Aorta (tissue), 5 donors: ENCODE results near the gene SNAP91. TPM values are rescaled to one million over a fixed set of nuclear protein-coding genes. Genes with fewer than 3 reads are reported as not detected.
A peak's percentile ranks its signal among the peaks of the same experiment; 100 is the strongest.
"Not testable (repeated sequence)": the region's sequence is repeated elsewhere in the genome, so short reads cannot be mapped to it uniquely, and the experiment has no call there.

ENCODE experiments used
- ATAC-seq: fragments of 200-7000 bp; cut with Tn5 transposase; one replicate; pipeline ENCODE4 v1.9.1; 2022; ENCODE audit warnings: moderate library complexity; ENCODE audit not compliant: low FRiP score
- DNase-seq, 2 donors: peaks; one replicate each; pipeline ENCODE4 v3.0.0-alpha.2; 2020
- H3K27ac ChIP-seq, 2 donors: one replicate each; pipeline ENCODE4 v1.5.1; 2013; ENCODE audit warnings: low read length in 2 of 2, mild to moderate bottlenecking in 2 of 2, moderate library complexity in 2 of 2, control low read depth in 1 of 2, inconsistent platforms in 1 of 2, low read depth in 1 of 2
- H3K27me3 ChIP-seq, 2 donors: one replicate each; pipeline ENCODE4 v1.6.1; 2013; ENCODE audit warnings: control low read depth in 1 of 2, low read length in 1 of 2, mild to moderate bottlenecking in 1 of 2, moderate library complexity in 1 of 2; ENCODE audit not compliant: insufficient read depth in 2 of 2, control insufficient read depth in 1 of 2
- H3K36me3 ChIP-seq, 2 donors: one replicate each; pipeline ENCODE4 v1.6.1; 2013; ENCODE audit warnings: control low read depth in 1 of 2, low read length in 1 of 2, mild to moderate bottlenecking in 1 of 2; ENCODE audit not compliant: insufficient read depth in 2 of 2, control insufficient read depth in 1 of 2
- H3K4me1 ChIP-seq, 2 donors: one replicate each; pipeline ENCODE4 v1.6.1; 2013; ENCODE audit warnings: low read length in 2 of 2, control low read depth in 1 of 2, mild to moderate bottlenecking in 1 of 2, moderate library complexity in 1 of 2; ENCODE audit not compliant: insufficient read depth in 2 of 2, control insufficient read depth in 1 of 2
- H3K4me3 ChIP-seq, 2 donors: one replicate each; pipeline ENCODE4 v1.5.1; 2013; ENCODE audit warnings: low read length in 2 of 2, control low read depth in 1 of 2, mild to moderate bottlenecking in 1 of 2
- H3K9me3 ChIP-seq: one replicate; pipeline ENCODE4 v1.6.1; 2013; ENCODE audit warnings: mild to moderate bottlenecking, low read length; ENCODE audit not compliant: control insufficient read depth
- WGBS, 2 donors: extraction: QIAGEN DNeasy Blood & Tissue Kit; methylation state at CpG; one replicate each; pipeline ENCODE4 v1.1.7; 2013; 5-methylcytosine and 5-hydroxymethylcytosine counted together
- intact Hi-C, 2 donors: fragments of 100-400 bp; cut with DNase I; formaldehyde crosslinking; loops; one replicate each; pipeline versions ENCODE4 v1.14.2 to v1.15.0; 2022
- polyA plus RNA-seq, 2 donors: library from polyadenylated mRNA; stranded (reverse); fragments of 200-250 nt; gene quantifications; one replicate each; pipeline ENCODE4 v1.2.3, GENCODE V29; 2013
- total RNA-seq, 2 donors: library from RNA; stranded (reverse); fragmentation: NEBNext Ultra II Directional; extraction: Animal tissue kit (Norgen Biotek cat#: 25700); gene quantifications; one replicate each; pipeline ENCODE4 v1.2.1, GENCODE V29; 2021
- donor health status: healthy with polysubstance abuse.
- donor health status: Bipolar disorder and iron deficiency.
- donor health status: DM: no; HTN: no; CAD: no.
- donor health status: DM: no; HTN: no; CAD: no.
- donor health status: DM: yes; HTN: yes; CAD: no.

SNAP91 gene
- total and polyA plus RNA-seq, 4 donors: 0.25 to 4.3 (median 1.3) TPM

DNA sequence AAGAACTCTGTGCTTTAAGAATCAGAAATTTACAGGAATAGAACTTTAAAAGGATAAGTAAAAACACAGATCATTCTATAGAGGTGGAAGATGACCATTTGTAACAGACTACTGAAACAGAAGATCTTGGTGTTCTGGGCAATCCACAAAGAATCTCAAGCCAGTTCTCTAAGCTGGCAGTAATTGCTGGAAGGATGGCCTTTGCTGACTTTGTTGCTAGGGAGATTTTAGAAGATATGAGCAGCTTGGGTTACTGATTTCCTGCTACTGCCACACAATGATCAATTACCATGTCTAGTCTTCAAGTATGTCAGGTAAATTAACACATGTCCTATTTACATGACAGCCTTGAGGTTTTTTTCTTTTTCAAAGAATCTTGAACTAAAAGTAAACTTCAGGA, 31.1 kb downstream of the SNAP91 start:
- Histone ChIP-seq H3K27me3 (no peaks in the 10 kb centered on the region), H3K36me3 (no peaks in the 10 kb centered on the region), H3K4me1 (no peaks in the 10 kb centered on the region), H3K9me3 (no peaks in the 10 kb centered on the region), H3K4me3 (no peak overlapping the region), H3K27ac (no peak overlapping the region)
- no peak for DNase-seq
- intact Hi-C loops: no loop called here
- no peak for ATAC-seq

DNA sequence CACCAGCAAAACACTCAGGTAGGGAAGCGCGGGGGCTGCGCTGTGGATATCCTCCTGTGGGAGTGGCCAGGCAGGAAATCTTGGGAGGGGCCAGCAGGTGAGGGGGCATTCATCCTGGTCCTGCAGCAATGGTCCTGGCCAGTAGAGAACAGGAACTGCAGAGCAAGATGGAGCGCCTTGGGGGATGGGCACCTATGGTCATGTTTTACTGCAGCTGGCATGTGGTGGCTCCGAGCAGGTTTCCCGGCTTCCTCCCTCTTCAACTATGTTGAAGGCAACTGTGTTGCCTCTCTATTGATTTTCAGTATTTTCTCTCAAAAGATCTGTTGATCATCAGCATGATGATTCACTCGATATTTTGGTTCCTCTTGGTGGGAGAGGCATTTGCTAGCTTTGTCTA, 70.9 kb downstream of the SNAP91 start:
- no peaks in the 10 kb centered on the region for H3K4me1 ChIP-seq
- WGBS, 2 donors: 92 to 96% methylated on average over 7 of the region's 7 CpGs
- no peak for DNase-seq
- intact Hi-C loops: no loop called here
- H3K4me3 ChIP-seq: no peak overlapping the region
- H3K9me3 ChIP-seq: peaks cover 2% of the 10 kb centered on the region
- no peaks in the 10 kb centered on the region for H3K36me3 ChIP-seq
- H3K27me3 ChIP-seq: no peaks in the 10 kb centered on the region
- no peak overlapping the region for H3K27ac ChIP-seq
- ATAC-seq: no peak

DNA sequence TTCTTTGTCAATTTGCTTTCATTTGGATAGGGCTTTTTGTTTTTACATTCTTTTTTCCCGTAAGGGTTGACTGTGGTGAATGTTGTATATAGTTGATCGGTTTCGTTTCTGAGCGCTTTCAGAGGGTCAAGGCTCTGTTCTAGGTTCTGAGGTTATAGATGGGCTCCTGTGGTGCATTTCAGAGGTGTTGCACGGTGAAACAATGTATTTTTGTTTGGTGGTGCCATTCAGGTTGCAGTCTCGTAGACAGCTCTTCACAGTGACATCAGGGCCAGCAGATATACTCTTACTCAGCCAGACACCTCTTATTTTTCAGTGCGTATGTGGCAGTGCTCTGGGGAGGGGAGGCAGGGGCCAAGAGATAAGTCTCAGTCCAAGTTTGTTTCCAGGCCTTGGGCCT, 72.1 kb downstream of the SNAP91 start:
- no peaks in the 10 kb centered on the region for H3K4me1 ChIP-seq
- ATAC-seq (no peak), DNase-seq (no peak)
- no peaks in the 10 kb centered on the region for H3K27me3 ChIP-seq
- WGBS, 2 donors: 87 to 91% methylated on average over 7 of the region's 7 CpGs
- no peaks in the 10 kb centered on the region for H3K36me3 ChIP-seq
- intact Hi-C loops: no loop called here
- no peak overlapping the region for H3K4me3 ChIP-seq
- H3K9me3 ChIP-seq: peaks cover 2% of the 10 kb centered on the region
- H3K27ac ChIP-seq: no peak overlapping the region

DNA sequence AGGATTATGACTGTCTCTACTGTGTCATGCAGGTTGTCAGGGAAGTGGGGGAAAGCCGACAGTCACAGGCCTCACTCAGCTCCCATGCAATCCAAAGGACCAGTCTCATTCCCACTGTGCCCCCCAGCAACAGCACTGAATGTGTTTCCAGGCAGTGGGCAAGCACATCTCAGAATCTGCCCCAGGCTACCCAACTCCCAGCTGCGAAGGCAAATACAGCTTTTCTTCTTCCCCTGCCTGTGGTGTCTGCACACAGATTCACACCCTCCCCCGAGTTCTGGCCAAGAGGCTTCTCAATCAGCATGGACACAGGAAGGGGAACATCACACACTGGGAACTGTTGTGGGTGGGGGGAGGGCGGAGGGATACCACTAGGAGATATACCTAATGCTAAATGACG, 75.3 kb downstream of the SNAP91 start:
- H3K9me3 ChIP-seq: peaks cover 2% of the 10 kb centered on the region
- H3K4me1 ChIP-seq: no peaks in the 10 kb centered on the region
- H3K36me3 ChIP-seq: no peaks in the 10 kb centered on the region
- H3K27me3 ChIP-seq: no peaks in the 10 kb centered on the region
- no peak overlapping the region for H3K4me3 ChIP-seq
- H3K27ac ChIP-seq: no peak overlapping the region
- 73% methylated on average over 5 of the region's 5 CpGs for WGBS, 2 donors
- DNase-seq: no peak
- intact Hi-C loops: no loop called here
- ATAC-seq: peak; percentile 41

DNA sequence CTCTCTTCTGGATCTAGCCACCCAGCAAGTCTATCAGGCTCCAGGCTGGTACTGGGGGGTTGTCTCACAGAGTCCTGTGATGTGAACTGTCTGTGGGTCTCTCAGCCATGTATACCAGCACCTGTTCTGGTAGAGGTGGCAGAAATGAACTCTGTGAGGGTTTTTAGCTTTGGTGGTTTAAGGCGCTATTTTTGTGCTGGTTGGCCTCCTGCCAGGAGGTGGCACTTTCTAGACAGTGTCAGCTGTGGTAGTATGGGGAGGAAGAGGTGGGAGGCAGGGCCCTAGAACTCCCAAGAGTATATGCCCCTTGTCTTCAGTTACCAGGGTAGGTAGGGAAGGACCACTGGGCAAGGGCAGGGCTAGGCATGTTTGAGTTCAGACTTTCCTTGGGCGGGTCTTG, 75.8 kb downstream of the SNAP91 start:
- Histone ChIP-seq H3K4me1 (no peaks in the 10 kb centered on the region), H3K27me3 (no peaks in the 10 kb centered on the region), H3K36me3 (no peaks in the 10 kb centered on the region), H3K27ac (no peak overlapping the region), H3K4me3 (no peak overlapping the region), H3K9me3 (peaks cover 2% of the 10 kb centered on the region)
- WGBS, 2 donors: 59 to 80% methylated on average over 2 of the region's 2 CpGs
- intact Hi-C loops: no loop called here
- DNase-seq (no peak), ATAC-seq (no peak)

DNA sequence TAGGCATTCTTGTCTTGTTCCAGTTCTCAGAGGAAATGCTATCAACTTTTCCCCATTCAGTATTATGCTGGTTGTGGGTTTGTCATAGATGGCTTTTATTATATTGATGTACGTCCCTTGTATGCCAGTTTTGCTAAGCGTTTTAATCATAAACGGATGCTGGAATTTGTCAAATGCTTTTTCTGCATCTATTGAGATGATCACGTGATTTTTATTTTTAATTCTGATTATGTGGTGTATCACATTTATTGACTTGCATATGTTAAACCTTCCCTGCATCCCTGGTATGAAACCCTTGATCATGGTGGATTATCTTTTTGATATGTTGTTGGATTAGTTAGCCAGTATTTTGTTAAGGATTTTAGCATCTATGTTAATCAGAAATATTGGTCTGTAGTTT, 79.0 kb downstream of the SNAP91 start:
- intact Hi-C loops, H3K36me3 ChIP-seq, H3K27ac ChIP-seq, H3K4me1 ChIP-seq, H3K4me3 ChIP-seq, H3K9me3 ChIP-seq, ATAC-seq, H3K27me3 ChIP-seq, DNase-seq: not testable (repeated sequence)
- 91% methylated on average over 4 of the region's 4 CpGs for WGBS, 2 donors

DNA sequence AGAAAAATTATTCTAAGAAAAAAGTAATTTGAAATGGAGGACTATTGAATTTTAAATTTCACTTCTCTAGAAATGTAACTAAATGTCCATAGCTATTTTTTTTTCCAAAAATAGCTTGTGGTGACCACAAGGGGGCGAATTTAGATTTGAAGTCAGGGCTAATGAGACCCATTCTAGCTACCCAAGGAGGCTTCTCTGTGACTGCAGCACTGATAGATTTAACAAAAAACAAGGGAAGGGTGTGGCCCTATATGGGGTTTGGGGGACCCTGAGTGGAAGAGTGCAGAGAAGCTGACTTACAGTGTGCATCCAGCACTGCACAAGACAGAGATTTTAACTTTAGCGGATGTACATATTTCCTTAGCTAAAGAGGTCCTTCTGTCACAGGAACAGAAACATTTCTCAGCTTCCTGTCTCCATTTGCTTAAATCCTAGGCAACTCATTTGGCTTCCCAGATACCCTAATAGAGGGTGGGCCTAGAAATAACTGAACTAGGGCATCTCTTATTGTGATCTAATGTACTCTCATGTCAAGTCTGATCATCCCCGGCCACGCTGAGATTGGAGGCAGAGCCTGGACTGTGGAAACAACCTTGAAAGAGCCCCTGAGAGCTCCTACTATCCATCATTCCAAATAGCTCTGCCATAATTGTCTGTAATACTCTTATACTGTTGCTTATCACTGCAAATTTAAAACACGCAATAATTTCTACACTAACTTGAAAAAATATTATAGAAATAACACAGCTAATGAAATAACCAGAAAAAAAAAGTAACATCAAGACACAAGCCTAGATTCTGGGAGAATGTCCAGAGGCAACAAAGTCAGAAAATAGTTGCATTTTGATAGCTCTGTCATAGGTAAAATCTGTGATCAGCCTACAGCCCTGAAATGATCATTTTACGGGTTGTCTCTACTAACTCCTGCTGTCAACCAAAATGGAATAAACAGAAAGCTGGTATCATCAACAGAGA, 93.6 kb downstream of the SNAP91 start:
- DNase-seq: no peak
- intact Hi-C loops: loop anchor here (5.0 kb wide), 2 partner anchors 607 to 612 kb away; partner anchors contain the start of gene CEP162 (in 1 of the 2)
- no peak overlapping the region for H3K27ac ChIP-seq
- ATAC-seq: peak; percentile 36
- H3K9me3 ChIP-seq: no peaks in the 10 kb centered on the region
- WGBS, 2 donors: 68 to 72% methylated on average over 6 of the region's 6 CpGs
- no peak overlapping the region for H3K4me3 ChIP-seq
- H3K36me3 ChIP-seq: no peaks in the 10 kb centered on the region
- H3K27me3 ChIP-seq: no peaks in the 10 kb centered on the region
- no peaks in the 10 kb centered on the region for H3K4me1 ChIP-seq

DNA sequence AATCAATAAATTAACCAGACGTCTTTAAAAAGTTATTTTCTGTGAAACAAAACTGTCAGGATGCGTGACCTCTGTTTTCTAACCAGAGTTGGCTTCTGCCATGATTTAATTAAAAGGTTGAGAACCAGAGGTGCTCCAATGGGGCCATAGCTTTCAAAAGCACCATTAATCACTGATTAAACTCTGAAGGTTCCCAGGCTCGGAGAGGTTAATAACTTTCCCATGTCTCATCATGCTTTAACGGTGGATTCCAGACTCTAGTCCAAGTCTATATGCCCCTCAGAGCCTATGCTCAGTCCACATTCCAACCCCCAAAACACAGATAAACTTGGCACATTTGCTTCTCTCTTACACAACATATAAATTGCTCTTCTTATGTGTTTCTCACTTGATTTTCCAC, 95.5 kb downstream of the SNAP91 start:
- WGBS, 2 donors: 47 to 61% methylated on average over 4 of the region's 4 CpGs
- Histone ChIP-seq H3K27me3 (no peaks in the 10 kb centered on the region), H3K36me3 (no peaks in the 10 kb centered on the region), H3K9me3 (no peaks in the 10 kb centered on the region), H3K27ac (no peak overlapping the region), H3K4me3 (no peak overlapping the region), H3K4me1 (no peaks in the 10 kb centered on the region)
- ATAC-seq: no peak
- no peak for DNase-seq
- intact Hi-C loops: no loop called here

DNA sequence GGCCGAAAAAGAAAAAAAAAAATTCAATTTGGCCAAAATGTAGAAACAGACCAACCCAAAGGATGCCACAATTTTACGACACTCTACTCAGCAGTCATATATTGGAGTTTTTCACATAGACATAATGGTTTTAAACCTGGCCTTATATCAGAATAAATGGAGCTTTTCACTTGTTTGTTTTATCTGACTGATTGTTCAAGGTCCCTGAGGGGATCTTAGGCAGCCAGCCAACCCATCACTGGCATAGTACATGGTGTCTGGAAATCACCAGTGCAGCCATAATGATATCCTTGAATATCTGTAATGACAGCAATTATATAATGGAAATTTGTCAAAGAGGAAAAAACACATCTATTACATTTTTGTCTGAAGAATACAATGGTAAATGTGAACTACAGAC, 99.7 kb downstream of the SNAP91 start:
- no peaks in the 10 kb centered on the region for H3K4me1 ChIP-seq
- ATAC-seq: no peak

More for the DNA sequence above, 99.7 kb downstream of the SNAP91 start:
- 82 to 88% methylated on average over 2 of the region's 2 CpGs for WGBS, 2 donors
- Histone ChIP-seq H3K27me3 (no peaks in the 10 kb centered on the region), H3K9me3 (no peaks in the 10 kb centered on the region), H3K27ac (no peak overlapping the region), H3K4me3 (no peak overlapping the region), H3K36me3 (no peaks in the 10 kb centered on the region)
- DNase-seq: no peak
- intact Hi-C loops: no loop called here
